SK-N-SH treated with all-trans-retinoic acid at 6 μM for 48 hours (cell line): ENCODE data around the gene CPNE5.

ENCODE experiments used
- BACH2 ChIP-seq: fragments of 250-450 bp; sonication (Bioruptor Pico); IDR thresholded peaks from 2 replicates; pipeline ENCODE4 v1.9.0; 2021; ENCODE audit warnings: mild to moderate bottlenecking, borderline replicate concordance
- CSDC2 ChIP-seq: fragments of 250-450 bp; sonication (Bioruptor Pico); IDR thresholded peaks from 2 replicates; pipeline ENCODE4 v1.5.0; 2020; ENCODE audit warnings: mild to moderate bottlenecking, moderate library complexity
- RARB ChIP-seq: fragments of 250-450 bp; sonication (Bioruptor Pico); IDR thresholded peaks from 2 replicates; pipeline ENCODE4 v1.8.0; 2021; ENCODE audit warnings: mild to moderate bottlenecking, moderate library complexity
- TOX ChIP-seq: fragments of 250-450 bp; sonication (Bioruptor Pico); IDR thresholded peaks from 2 replicates; pipeline ENCODE4 v1.8.0; 2021; ENCODE audit warnings: mild to moderate bottlenecking, moderate library complexity, borderline replicate concordance
- ZC3H10 ChIP-seq: fragments of 250-450 bp; sonication (Bioruptor Pico); IDR thresholded peaks from 2 replicates; pipeline ENCODE4 v1.5.1; 2021; ENCODE audit warnings: mild to moderate bottlenecking, moderate library complexity
- ZFP3 ChIP-seq: fragments of 250-450 bp; sonication (Bioruptor Pico); IDR thresholded peaks from 2 replicates; pipeline ENCODE4 v1.5.0; 2020; ENCODE audit warnings: mild to moderate bottlenecking, moderate library complexity
- ZNF565 ChIP-seq: fragments of 450-650 bp; formaldehyde crosslinking; conservative IDR thresholded peaks from 2 replicates; pipeline ENCODE4 v1.5.0; 2020; ENCODE audit warnings: low read depth, mild to moderate bottlenecking, moderate library complexity
- ZNF8 ChIP-seq: fragments of 450-650 bp; formaldehyde crosslinking; IDR thresholded peaks from 2 replicates; pipeline ENCODE4 v1.5.0; 2020; ENCODE audit warnings: mild to moderate bottlenecking, moderate library complexity
- TF ChIP-seq, protein P1 (sequence below): fragments of 250-450 bp; sonication (Bioruptor Pico); IDR thresholded peaks from 2 replicates; pipeline ENCODE4 v1.8.0; 2020; ENCODE audit warnings: mild to moderate bottlenecking, moderate library complexity, borderline replicate concordance
- TF ChIP-seq, protein P2 (sequence below): fragments of 250-450 bp; sonication (Bioruptor Pico); IDR thresholded peaks from 2 replicates; pipeline ENCODE4 v1.5.1; 2021; ENCODE audit warnings: mild to moderate bottlenecking, moderate library complexity
- TF ChIP-seq, protein P3 (sequence below): fragments of 250-450 bp; sonication (Bioruptor Pico); IDR thresholded peaks from 2 replicates; pipeline ENCODE4 v1.5.1; 2020; ENCODE audit warnings: low read depth, mild to moderate bottlenecking, moderate library complexity

DNA sequence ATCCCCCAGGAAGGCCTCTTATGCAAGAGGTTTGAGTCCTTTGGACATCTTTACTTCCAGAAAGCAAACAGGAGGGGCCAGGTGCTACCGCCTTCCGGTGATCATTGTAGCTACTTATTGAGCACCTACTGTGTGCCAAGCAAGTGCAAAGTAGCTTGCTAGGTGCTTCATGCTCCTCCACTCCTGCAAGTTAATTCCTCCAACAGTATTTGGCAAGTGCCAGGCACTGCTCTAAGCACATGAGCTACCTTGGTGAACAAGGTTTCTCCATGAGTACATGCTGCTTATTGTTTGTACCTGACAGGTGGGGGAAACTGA, 2.3 kb downstream of the CPNE5 start:
- TF ChIP-seq, protein P1, sequence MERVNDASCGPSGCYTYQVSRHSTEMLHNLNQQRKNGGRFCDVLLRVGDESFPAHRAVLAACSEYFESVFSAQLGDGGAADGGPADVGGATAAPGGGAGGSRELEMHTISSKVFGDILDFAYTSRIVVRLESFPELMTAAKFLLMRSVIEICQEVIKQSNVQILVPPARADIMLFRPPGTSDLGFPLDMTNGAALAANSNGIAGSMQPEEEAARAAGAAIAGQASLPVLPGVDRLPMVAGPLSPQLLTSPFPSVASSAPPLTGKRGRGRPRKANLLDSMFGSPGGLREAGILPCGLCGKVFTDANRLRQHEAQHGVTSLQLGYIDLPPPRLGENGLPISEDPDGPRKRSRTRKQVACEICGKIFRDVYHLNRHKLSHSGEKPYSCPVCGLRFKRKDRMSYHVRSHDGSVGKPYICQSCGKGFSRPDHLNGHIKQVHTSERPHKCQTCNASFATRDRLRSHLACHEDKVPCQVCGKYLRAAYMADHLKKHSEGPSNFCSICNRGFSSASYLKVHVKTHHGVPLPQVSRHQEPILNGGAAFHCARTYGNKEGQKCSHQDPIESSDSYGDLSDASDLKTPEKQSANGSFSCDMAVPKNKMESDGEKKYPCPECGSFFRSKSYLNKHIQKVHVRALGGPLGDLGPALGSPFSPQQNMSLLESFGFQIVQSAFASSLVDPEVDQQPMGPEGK (CRISPR knock-in tag): no peak
- TF ChIP-seq RARB: no peak
- TF ChIP-seq ZFP3 (CRISPR knock-in tag): no peak
- TF ChIP-seq CSDC2 (CRISPR knock-in tag): no peak
- TF ChIP-seq ZC3H10 (CRISPR knock-in tag): no peak
- TF ChIP-seq, protein P2, sequence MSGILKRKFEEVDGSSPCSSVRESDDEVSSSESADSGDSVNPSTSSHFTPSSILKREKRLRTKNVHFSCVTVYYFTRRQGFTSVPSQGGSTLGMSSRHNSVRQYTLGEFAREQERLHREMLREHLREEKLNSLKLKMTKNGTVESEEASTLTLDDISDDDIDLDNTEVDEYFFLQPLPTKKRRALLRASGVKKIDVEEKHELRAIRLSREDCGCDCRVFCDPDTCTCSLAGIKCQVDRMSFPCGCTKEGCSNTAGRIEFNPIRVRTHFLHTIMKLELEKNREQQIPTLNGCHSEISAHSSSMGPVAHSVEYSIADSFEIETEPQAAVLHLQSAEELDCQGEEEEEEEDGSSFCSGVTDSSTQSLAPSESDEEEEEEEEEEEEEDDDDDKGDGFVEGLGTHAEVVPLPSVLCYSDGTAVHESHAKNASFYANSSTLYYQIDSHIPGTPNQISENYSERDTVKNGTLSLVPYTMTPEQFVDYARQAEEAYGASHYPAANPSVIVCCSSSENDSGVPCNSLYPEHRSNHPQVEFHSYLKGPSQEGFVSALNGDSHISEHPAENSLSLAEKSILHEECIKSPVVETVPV (CRISPR knock-in tag): no peak
- no peak for TF ChIP-seq ZNF8 (CRISPR knock-in tag)
- TF ChIP-seq, protein P3, sequence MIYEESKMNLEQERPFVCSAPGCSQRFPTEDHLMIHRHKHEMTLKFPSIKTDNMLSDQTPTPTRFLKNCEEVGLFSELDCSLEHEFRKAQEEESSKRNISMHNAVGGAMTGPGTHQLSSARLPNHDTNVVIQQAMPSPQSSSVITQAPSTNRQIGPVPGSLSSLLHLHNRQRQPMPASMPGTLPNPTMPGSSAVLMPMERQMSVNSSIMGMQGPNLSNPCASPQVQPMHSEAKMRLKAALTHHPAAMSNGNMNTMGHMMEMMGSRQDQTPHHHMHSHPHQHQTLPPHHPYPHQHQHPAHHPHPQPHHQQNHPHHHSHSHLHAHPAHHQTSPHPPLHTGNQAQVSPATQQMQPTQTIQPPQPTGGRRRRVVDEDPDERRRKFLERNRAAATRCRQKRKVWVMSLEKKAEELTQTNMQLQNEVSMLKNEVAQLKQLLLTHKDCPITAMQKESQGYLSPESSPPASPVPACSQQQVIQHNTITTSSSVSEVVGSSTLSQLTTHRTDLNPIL (CRISPR knock-in tag): no peak
- no peak for TF ChIP-seq TOX (CRISPR knock-in tag)
- no peak for TF ChIP-seq ZNF565
- no peak for TF ChIP-seq BACH2 (CRISPR knock-in tag)
